Left lung (tissue), 4 donors: ENCODE measurements around the gene KRABD2.

Experiments
- ATAC-seq: fragments of 200-7000 bp; cut with Tn5 transposase; one replicate; pipeline ENCODE4 v1.9.1; 2020; ENCODE audit warnings: moderate library complexity
- DNase-seq, 4 donors: peaks; one replicate each; pipeline ENCODE4 v3.0.0-alpha.2; 2013 to 2020
- H3K27ac ChIP-seq, 2 donors: fragments of 200-600 bp; sonication (generic) in 1 of 2; one replicate each; pipeline versions ENCODE4 v1.5.0 to v1.8.0; 2020 to 2021
- H3K27me3 ChIP-seq, 2 donors: fragments of 200-600 bp; sonication (generic) in 1 of 2; one replicate each; pipeline versions ENCODE4 v1.5.0 to v1.8.0; 2020 to 2021
- H3K36me3 ChIP-seq, 2 donors: fragments of 200-600 bp; sonication (generic) in 1 of 2; one replicate each; pipeline versions ENCODE4 v1.5.0 to v1.8.0; 2020 to 2021
- H3K4me1 ChIP-seq, 2 donors: fragments of 200-600 bp; one replicate each; pipeline ENCODE4 v1.8.0; 2021
- H3K4me3 ChIP-seq, 2 donors: fragments of 200-600 bp; sonication (generic) in 1 of 2; one replicate each; pipeline versions ENCODE4 v1.5.0 to v1.8.0; 2020 to 2021; ENCODE audit warnings: mild to moderate bottlenecking in 1 of 2
- H3K9me3 ChIP-seq, 2 donors: fragments of 200-600 bp; sonication (generic) in 1 of 2; one replicate each; pipeline versions ENCODE4 v1.5.0 to v1.8.0; 2020 to 2021
- intact Hi-C, 2 donors: fragments of 100-400 bp; cut with DNase I; formaldehyde crosslinking; loops; one replicate each; pipeline versions ENCODE4 v1.11.2 to v1.14.2; 2022
- TF ChIP-seq, protein P1 (sequence below), 2 donors: fragments of 200-600 bp; sonication (generic) in 1 of 2; IDR thresholded peaks; one replicate each; pipeline versions ENCODE4 v1.5.0 to v1.8.0; 2021; ENCODE audit warnings: antibody characterized with exemption in 2 of 2
- donor health status: DM: no; HTN: yes; CAD: no.
- donor health status: DM: no; HTN: no; CAD: no.

Gene KRABD2

DNA sequence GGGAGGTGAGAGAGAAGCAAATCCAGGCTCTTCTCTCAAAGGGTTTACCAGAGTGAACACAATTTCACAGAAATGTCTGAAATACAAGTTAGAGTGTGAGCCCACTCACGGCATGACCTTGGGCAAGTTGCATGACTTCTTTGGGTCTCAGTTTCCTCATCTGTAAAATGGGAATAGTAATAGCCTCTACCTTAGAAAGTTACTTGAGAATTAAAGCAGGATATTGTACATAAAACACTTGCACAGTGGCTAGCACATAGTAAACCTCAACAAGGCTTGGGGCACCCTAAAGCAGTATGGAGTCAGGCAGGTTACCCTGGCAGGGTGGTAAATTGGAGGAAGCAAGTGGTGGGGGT, 34.4 kb upstream of the KRABD2 start:
- TF ChIP-seq, protein P1, sequence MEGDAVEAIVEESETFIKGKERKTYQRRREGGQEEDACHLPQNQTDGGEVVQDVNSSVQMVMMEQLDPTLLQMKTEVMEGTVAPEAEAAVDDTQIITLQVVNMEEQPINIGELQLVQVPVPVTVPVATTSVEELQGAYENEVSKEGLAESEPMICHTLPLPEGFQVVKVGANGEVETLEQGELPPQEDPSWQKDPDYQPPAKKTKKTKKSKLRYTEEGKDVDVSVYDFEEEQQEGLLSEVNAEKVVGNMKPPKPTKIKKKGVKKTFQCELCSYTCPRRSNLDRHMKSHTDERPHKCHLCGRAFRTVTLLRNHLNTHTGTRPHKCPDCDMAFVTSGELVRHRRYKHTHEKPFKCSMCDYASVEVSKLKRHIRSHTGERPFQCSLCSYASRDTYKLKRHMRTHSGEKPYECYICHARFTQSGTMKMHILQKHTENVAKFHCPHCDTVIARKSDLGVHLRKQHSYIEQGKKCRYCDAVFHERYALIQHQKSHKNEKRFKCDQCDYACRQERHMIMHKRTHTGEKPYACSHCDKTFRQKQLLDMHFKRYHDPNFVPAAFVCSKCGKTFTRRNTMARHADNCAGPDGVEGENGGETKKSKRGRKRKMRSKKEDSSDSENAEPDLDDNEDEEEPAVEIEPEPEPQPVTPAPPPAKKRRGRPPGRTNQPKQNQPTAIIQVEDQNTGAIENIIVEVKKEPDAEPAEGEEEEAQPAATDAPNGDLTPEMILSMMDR (IDR thresholded peaks at IDR 0.05), result no peak
- Histone ChIP-seq H3K9me3 (no peaks in the 10 kb centered on the region), H3K4me3 (no peak overlapping the region), H3K27me3 (no peaks in the 10 kb centered on the region), H3K27ac (no peak overlapping the region), H3K36me3 (no peaks in the 10 kb centered on the region), H3K4me1 (peaks cover 0 to 26% of the 10 kb centered on the region in 2 donors)
- ATAC-seq (no peak), DNase-seq (no peak)
- intact Hi-C loops, result loop anchor here in 1 of 2 donors (10.0 kb wide), 2 partner anchors 334 to 374 kb away; partner anchors contain the start of gene CCDC42

DNA sequence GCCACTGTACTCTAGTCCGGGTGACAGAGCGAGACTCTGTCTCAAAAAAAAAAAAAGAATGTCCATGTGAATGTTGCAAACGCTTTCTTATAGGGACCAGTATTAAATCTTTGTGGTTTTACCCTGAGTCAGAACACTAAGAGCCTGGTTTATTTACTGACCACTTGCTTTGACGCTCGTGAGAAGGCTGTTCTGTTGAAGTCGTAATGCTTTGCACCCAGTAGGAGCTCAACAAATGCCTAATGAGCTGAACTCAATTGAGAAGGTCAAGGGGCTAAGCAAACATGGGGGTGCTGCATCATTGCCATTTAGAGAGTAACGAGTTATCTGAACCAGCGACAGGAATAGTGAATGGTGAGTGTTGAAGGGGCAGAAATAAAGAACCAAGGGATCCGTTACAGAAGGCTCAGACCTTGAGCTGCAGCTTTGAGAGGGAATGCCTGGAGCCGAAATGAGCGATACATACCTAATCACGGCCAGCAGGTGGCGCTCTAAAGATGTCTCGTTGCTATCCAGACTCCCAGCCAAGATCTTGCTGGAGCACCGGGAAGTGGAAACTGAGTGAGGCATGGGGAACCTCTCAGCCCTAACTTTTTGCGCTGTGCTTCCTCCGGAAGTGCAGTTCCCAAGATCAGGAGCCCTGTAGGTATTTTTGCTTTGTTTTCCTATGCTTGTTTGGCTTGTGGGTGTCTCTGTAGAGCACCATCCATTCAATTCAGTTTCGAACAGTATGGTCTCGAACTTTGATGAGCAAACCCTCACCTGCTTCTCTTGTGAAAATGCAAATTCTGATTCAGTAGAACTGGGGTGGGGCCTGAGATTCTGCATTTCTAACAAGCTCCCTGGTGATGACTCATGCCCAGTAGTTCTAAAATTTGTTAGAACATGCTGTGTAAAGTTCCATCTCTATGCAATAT, 33.7 kb upstream of the KRABD2 start:
- peak; percentile 95 for ATAC-seq
- no peak overlapping the region for H3K27ac ChIP-seq

DNA sequence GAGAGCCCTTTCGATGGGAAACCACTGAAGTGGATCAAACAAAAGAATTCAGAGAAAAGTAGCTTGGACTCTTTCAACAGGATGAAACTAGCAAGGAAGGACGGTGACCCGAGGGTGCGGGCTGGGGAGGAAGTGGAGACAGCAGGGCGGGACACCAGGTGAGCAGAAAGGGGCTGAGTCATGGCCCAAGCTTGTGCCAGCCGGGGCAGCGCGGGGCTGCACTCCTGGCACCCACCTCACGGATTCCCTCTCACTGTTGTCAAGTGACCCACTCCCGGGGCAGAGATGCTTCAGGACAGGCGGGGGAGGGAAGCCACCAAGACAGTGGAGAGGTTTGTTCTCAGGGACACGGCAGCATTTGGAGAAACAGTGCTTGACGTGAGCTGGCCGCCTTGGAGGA, 31.9 kb upstream of the KRABD2 start:
- Histone ChIP-seq H3K36me3 (no peaks in the 10 kb centered on the region), H3K27me3 (no peaks in the 10 kb centered on the region), H3K9me3 (no peaks in the 10 kb centered on the region), H3K4me1 (peaks cover 0 to 26% of the 10 kb centered on the region in 2 donors), H3K27ac (no peak overlapping the region), H3K4me3 (no peak overlapping the region)
- peak; percentile 64 for ATAC-seq
- intact Hi-C loops, result no loop called here
- TF ChIP-seq, protein P1 (IDR thresholded peaks at IDR 0.05), result no peak
- peak in 1 of 4 donors; percentile 81 for DNase-seq

More for the DNA sequence above, 33.7 kb upstream of the KRABD2 start:
- peak; percentile 85 to 93 (median 91) for DNase-seq
- TF ChIP-seq, protein P1 (IDR thresholded peaks at IDR 0.05), result peak; percentile 73 to 92
- H3K4me1 ChIP-seq, result peaks cover 0 to 26% of the 10 kb centered on the region in 2 donors
- H3K36me3 ChIP-seq, result no peaks in the 10 kb centered on the region
- no peaks in the 10 kb centered on the region for H3K27me3 ChIP-seq
- intact Hi-C loops, result loop anchor here in 1 of 2 donors (10.0 kb wide), 2 partner anchors 335 to 375 kb away; partner anchors contain the start of gene CCDC42
- H3K9me3 ChIP-seq, result no peaks in the 10 kb centered on the region
- no peak overlapping the region for H3K4me3 ChIP-seq

DNA sequence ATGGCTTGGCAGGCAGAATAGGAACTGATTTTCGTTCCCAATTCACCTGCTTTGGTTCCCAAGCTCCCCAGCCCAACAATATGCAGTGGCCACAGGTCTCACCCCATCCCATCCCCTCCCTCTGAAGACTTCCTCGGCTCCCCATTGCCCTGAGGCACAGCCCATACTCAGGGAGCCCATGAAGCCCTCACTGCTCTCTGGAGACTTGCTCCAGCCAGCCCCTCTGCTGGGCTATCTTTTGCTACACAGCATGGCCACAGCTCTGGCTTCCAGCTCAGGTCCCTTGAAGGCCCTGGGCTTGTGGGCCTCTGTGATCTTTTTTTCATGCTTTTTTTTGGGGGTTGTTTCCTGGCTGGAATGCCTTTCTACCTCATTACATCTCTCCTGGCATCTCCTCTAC, 29.7 kb upstream of the KRABD2 start:
- intact Hi-C loops, result no loop called here

More for the DNA sequence above, 29.7 kb upstream of the KRABD2 start:
- Histone ChIP-seq H3K27ac (no peak overlapping the region), H3K4me3 (no peak overlapping the region), H3K36me3 (no peaks in the 10 kb centered on the region), H3K27me3 (no peaks in the 10 kb centered on the region), H3K4me1 (peaks cover 0 to 12% of the 10 kb centered on the region in 2 donors), H3K9me3 (no peaks in the 10 kb centered on the region)
- ATAC-seq, result no peak
- TF ChIP-seq, protein P1 (IDR thresholded peaks at IDR 0.05), result no peak
- no peak for DNase-seq
